Kidney (tissue), 14 donors: ENCODE measurements around the gene VMO1. TPM values are rescaled to one million over a fixed set of nuclear protein-coding genes. Genes with fewer than 3 reads are reported as not detected.

ENCODE experiments used
- DNase-seq, 5 donors: peaks; one replicate each; pipeline ENCODE4 v3.0.0-alpha.2; 2013 to 2020
- FAIRE-seq: peaks from 2 replicates; lab custom pipeline; 2012; peaks lifted over from hg19 to GRCh38; lab: Jason Lieb, UNC
- H3K27ac ChIP-seq, 2 donors: one replicate each; pipeline ENCODE4 v1.7.0; 2013; ENCODE audit warnings: low read depth in 2 of 2, low read length in 2 of 2, inconsistent platforms in 1 of 2
- H3K27me3 ChIP-seq: one replicate; pipeline ENCODE4 v1.7.1; 2013; ENCODE audit warnings: low read length, inconsistent platforms; ENCODE audit not compliant: control insufficient read depth, insufficient read depth
- H3K36me3 ChIP-seq, 3 donors: one replicate each; pipeline versions ENCODE4 v1.7.0 to v1.7.1; 2013; ENCODE audit warnings: low read length in 3 of 3, control low read depth in 1 of 3, inconsistent platforms in 1 of 3; ENCODE audit not compliant: insufficient read depth in 3 of 3, control insufficient read depth in 2 of 3
- H3K4me1 ChIP-seq, 3 donors: one replicate each; pipeline versions ENCODE4 v1.7.0 to v1.7.1; 2013; ENCODE audit warnings: low read length in 3 of 3, inconsistent platforms in 1 of 3, low read depth in 1 of 3; ENCODE audit not compliant: control insufficient read depth in 2 of 3, insufficient read depth in 2 of 3
- H3K4me3 ChIP-seq, 3 donors: one replicate each; pipeline versions ENCODE4 v1.7.0 to v1.8.1; 2013; ENCODE audit warnings: low read length in 3 of 3, control low read depth in 1 of 3, inconsistent platforms in 1 of 3
- H3K9ac ChIP-seq, 3 donors: one replicate each; pipeline versions ENCODE4 v1.7.0 to v1.7.1; 2013; ENCODE audit warnings: low read length in 3 of 3, control low read depth in 1 of 3, inconsistent platforms in 1 of 3
- H3K9me3 ChIP-seq, 3 donors: one replicate each; pipeline versions ENCODE4 v1.7.0 to v1.7.1; 2013; ENCODE audit warnings: low read length in 3 of 3, control low read depth in 1 of 3, inconsistent platforms in 1 of 3; ENCODE audit not compliant: control insufficient read depth in 2 of 3, insufficient read depth in 1 of 3
- CTCF ChIP-seq: IDR thresholded peaks from 3 replicates; pipeline ENCODE4 v1.5.1; 2012; ENCODE audit warnings: mild to moderate bottlenecking, moderate library complexity, borderline replicate concordance; ENCODE audit not compliant: insufficient read depth; ENCODE audit errors: extremely low read depth
- intact Hi-C: fragments of 100-400 bp; cut with DNase I; formaldehyde crosslinking; loops from one replicate; pipeline ENCODE4 v1.11.1; 2022
- polyA plus RNA-seq: library from polyadenylated mRNA; stranded (reverse); fragments of 350-450 nt; fragmentation: Illumina TruSeq; extraction: RNeasy Lipid Tissue Mini Kit (QIAGEN cat#74804); gene quantifications from one replicate; pipeline ENCODE4 v1.2.3, GENCODE V29; 2014; ENCODE audit warnings: low read depth, low replicate concordance; ENCODE audit not compliant: insufficient read depth
- total RNA-seq: library from RNA; stranded (reverse); fragmentation: NEBNext Ultra II Directional; extraction: Animal tissue kit (Norgen Biotek cat#: 25700); gene quantifications from one replicate; pipeline ENCODE4 v1.2.1, GENCODE V29; 2021
- donor health status: control.
- donor health status: control.
- donor health status: control.
- donor health status: control.
- donor health status: control.
- donor health status: DM: yes; HTN: yes; CAD: no.
- donor health status: Normal renal cell carcinoma (clear cell type).

Gene VMO1
- total and polyA plus RNA-seq, 2 donors from 2014 or later, result 2.5 to 3.0 TPM

- FAIRE-seq (no peak), DNase-seq (no peak)
- Histone ChIP-seq H3K9ac (no peak overlapping the region), H3K4me3 (peak overlapping the region in 1 of 3 donors; percentile 36), H3K27ac (no peak overlapping the region), H3K4me1 (no peaks in the 10 kb centered on the region), H3K36me3 (no peaks in the 10 kb centered on the region), H3K9me3 (no peaks in the 10 kb centered on the region), H3K27me3 (no peaks in the 10 kb centered on the region)
- no peak for TF ChIP-seq CTCF
- intact Hi-C loops, result no loop called here
These were observed 13.9 kb downstream of the VMO1 start for GRCh38 chr17:4772235-4772613.

DNA sequence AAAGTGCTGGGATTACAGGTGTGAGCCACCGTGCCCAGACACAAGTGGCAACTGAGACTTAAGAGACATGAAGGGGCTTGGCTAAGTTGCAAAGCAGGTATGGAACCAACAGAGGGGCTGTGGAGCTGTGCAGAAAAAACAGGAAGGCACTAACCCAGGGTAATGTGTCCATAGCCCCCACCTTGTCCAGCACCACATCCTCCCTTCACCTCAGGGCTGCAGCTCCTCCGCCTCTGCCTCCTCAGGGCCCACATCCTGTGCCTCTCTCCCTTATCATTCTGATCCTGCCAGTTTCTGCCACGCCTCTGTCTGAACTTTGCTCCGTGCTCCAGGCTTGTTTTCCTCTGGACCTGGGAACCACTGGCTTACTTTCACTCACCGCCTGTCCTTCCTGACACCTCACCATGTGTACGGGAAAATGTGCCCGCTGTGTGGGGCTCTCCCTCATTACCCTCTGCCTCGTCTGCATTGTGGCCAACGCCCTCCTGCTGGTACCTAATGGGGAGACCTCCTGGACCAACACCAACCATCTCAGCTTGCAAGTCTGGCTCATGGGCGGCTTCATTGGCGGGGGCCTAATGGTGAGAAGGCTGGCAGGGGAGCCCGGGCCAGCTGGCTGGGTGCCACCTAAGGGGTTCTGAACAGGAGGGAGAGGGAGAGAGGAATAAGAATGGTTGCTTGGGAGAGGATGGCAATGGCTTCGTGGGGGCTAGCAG, 14.5 kb downstream of the VMO1 start, which contains the start of gene TM4SF5:
TM4SF5 (plus strand) TSS at position 368 of the 716 bp plus-strand sequence; CDS start at position 405, 37 bp downstream.
- H3K27ac ChIP-seq, result no peak within 1 kb of the TSS
- TF ChIP-seq CTCF, result no peak
- no peaks in the 10 kb centered on the region for H3K9me3 ChIP-seq
- no peaks in the 10 kb centered on the region for H3K4me1 ChIP-seq
- H3K9ac ChIP-seq, result no peak within 1 kb of the TSS
- no peak for FAIRE-seq
- DNase-seq, result peak in 1 of 5 donors; percentile 49
- peak within 1 kb of the TSS in 1 of 3 donors; percentile 36 for H3K4me3 ChIP-seq
- H3K27me3 ChIP-seq, result no peaks in the 10 kb centered on the region
- no peaks in the 10 kb centered on the region for H3K36me3 ChIP-seq
- intact Hi-C loops, result no loop called here

DNA sequence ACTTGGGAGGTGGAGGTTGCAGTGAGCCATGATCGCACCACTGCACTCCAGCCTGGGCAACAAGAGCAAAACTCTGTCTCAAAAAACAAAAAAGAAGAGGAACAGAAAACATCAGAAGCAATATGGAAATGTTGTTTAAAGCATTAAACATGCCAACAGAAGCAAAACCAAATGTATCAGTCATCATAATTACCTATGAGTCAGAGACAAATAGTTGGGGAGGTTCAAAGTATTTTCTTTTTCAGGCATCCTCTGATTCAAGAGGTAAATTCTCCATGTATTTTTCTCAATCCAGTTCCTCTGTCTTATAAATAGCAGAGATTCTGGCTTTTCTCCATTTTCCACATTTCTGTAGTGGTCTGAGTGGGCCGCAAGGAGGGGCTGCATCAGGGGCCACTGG, 16.5 kb downstream of the VMO1 start:
- Histone ChIP-seq H3K36me3 (no peaks in the 10 kb centered on the region), H3K27ac (no peak overlapping the region), H3K9me3 (no peaks in the 10 kb centered on the region), H3K27me3 (no peaks in the 10 kb centered on the region), H3K4me1 (no peaks in the 10 kb centered on the region), H3K9ac (no peak overlapping the region), H3K4me3 (no peak overlapping the region)
- DNase-seq (no peak), FAIRE-seq (no peak)
- intact Hi-C loops, result no loop called here
- TF ChIP-seq CTCF, result no peak
